GM18499 (cell line): Measurements from ENCODE around the gene CHP1.
"Not testable (repeated sequence)": the region's sequence is repeated elsewhere in the genome, so short reads cannot be mapped to it uniquely, and the experiment has no call there.

Experiments
- ATAC-seq: cut with Tn5 transposase; IDR thresholded peaks from one replicate; pipeline ENCODE4 v1.9.1; 2021; ENCODE audit warnings: moderate number of reproducible peaks; ENCODE audit not compliant: insufficient read depth, unreplicated experiment

The CHP1 gene

GRCh38 chr15:41254560-41254959, 23.5 kb downstream of the CHP1 start:
- ATAC-seq = no peak

- ATAC-seq = no peak
These were observed 25.0 kb downstream of the CHP1 start for GRCh38 chr15:41256103-41256502.

GRCh38 chr15:41256577-41257038, 25.5 kb downstream of the CHP1 start:
- ATAC-seq = no peak

GRCh38 chr15:41258750-41259471, 27.8 kb downstream of the CHP1 start:
- ATAC-seq = no peak

GRCh38 chr15:41259546-41260189, 28.6 kb downstream of the CHP1 start:
- ATAC-seq = no peak

- ATAC-seq = not testable (repeated sequence)
These were observed 29.9 kb downstream of the CHP1 start for GRCh38 chr15:41260924-41261323.

GRCh38 chr15:41262571-41262970, 31.5 kb downstream of the CHP1 start:
- no peak for ATAC-seq

GRCh38 chr15:41263891-41264351, 32.9 kb downstream of the CHP1 start:
- ATAC-seq = no peak

- ATAC-seq = no peak
These were observed 38.8 kb downstream of the CHP1 start for GRCh38 chr15:41269887-41270286.

- no peak for ATAC-seq
These were observed 45.8 kb downstream of the CHP1 start for GRCh38 chr15:41276831-41277230.

GRCh38 chr15:41278319-41278718, 47.3 kb downstream of the CHP1 start:
- no peak for ATAC-seq

GRCh38 chr15:41279535-41280283, 48.6 kb downstream of the CHP1 start:
- ATAC-seq = no peak

- ATAC-seq = no peak
These were observed 50.2 kb downstream of the CHP1 start for GRCh38 chr15:41281236-41281635.

GRCh38 chr15:41282436-41282835, 51.4 kb downstream of the CHP1 start:
- not testable (repeated sequence) for ATAC-seq

- ATAC-seq = not testable (repeated sequence)
These were observed 52.0 kb downstream of the CHP1 start for GRCh38 chr15:41282980-41283652.

- ATAC-seq = peak; percentile 79
These were observed 52.8 kb downstream of the CHP1 start for GRCh38 chr15:41283653-41284426.

- no peak for ATAC-seq
These were observed 53.5 kb downstream of the CHP1 start for GRCh38 chr15:41284427-41285177.

GRCh38 chr15:41285285-41285684, 54.2 kb downstream of the CHP1 start:
- ATAC-seq = no peak
